ENCODE results near the gene SERPINA9. TPM values are rescaled to one million over a fixed set of nuclear protein-coding genes. Genes with fewer than 3 reads are reported as not detected.

SERPINA9 gene
- polyA plus RNA-seq, 1 donor (not counting 4 experiments of a cell fraction or from before 2014, with no cell fraction given): 0.05 TPM

GRCh38 chr14:94427016-94427613, 48.9 kb downstream of the SERPINA9 start:
- Histone ChIP-seq H3K36me3 (ENCODE audit: control insufficient read depth in 2 of 2, extremely low read depth in 1 of 2, insufficient read depth in 2 of 2, low read length in 2 of 2) (no peaks in the 10 kb centered on the region), H3K27me3 (ENCODE audit: control insufficient read depth, extremely low read depth, insufficient read depth, low read length) (no peaks in the 10 kb centered on the region), H3K4me3 (ENCODE audit: control insufficient read depth in 2 of 3, extremely low read depth in 1 of 3, insufficient read depth in 2 of 3, low read depth in 1 of 3, low read length in 3 of 3) (peak overlapping the region in 1 of 3 experiments; percentile 42), H4K20me1 (ENCODE audit: control insufficient read depth, extremely low read depth, insufficient read depth, low read length) (no peaks in the 10 kb centered on the region), H3K9ac (ENCODE audit: control insufficient read depth, extremely low read depth, insufficient read depth, low read length) (no peak overlapping the region), H3K9me3 (ENCODE audit: control insufficient read depth, low read depth, low read length) (no peaks in the 10 kb centered on the region), H3K27ac (ENCODE audit: control insufficient read depth, insufficient read depth, low read length) (no peak overlapping the region), H3K4me1 (ENCODE audit: control insufficient read depth, extremely low read depth, insufficient read depth, low read length) (peaks cover 10% of the 10 kb centered on the region), H3K4me2 (ENCODE audit: control insufficient read depth, extremely low read depth, insufficient read depth, low read depth, low read length) (peak overlapping the region; percentile 65), H3K79me2 (ENCODE audit: control insufficient read depth, insufficient read depth, low read length) (no peaks in the 10 kb centered on the region), H2AFZ (ENCODE audit: control insufficient read depth, low read length) (no peak overlapping the region), H3K9me1 (ENCODE audit: control insufficient read depth, extremely low read depth, insufficient read depth, low read length) (no peaks in the 10 kb centered on the region)
- TF ChIP-seq EZH2 (IDR thresholded peaks at IDR 0.05; ENCODE audit: low read length): no peak
- TF ChIP-seq CTCF (optimal IDR thresholded peaks at IDR 0.05 in 1 of 3, IDR thresholded peaks at IDR 0.05 in 1 of 3, conservative IDR thresholded peaks at IDR 0.05 in 1 of 3; ENCODE audit: extremely low read depth in 1 of 3, insufficient read depth in 2 of 3, low read length in 3 of 3): no peak
- FAIRE-seq: peak; percentile 61
- no peak for DNase-seq (ENCODE audit: low read depth, low spot score)
- dilution Hi-C loops (cut with MboI; ENCODE audit: extremely low pct_ligation_motif_present, low sequenced_read_pairs): no loop called here

GRCh38 chr14:94426526-94426925, 49.5 kb downstream of the SERPINA9 start:
- no peaks in the 10 kb centered on the region for H3K9me1 ChIP-seq (ENCODE audit: control insufficient read depth, extremely low read depth, insufficient read depth, low read length)
- FAIRE-seq (peak; percentile 92), DNase-seq (ENCODE audit: low read depth, low spot score) (no peak)
- no peaks in the 10 kb centered on the region for H4K20me1 ChIP-seq (ENCODE audit: control insufficient read depth, extremely low read depth, insufficient read depth, low read length)
- H3K27ac ChIP-seq (ENCODE audit: control insufficient read depth, insufficient read depth, low read length): no peak overlapping the region
- no peak overlapping the region for H3K9ac ChIP-seq (ENCODE audit: control insufficient read depth, extremely low read depth, insufficient read depth, low read length)
- peaks cover 10% of the 10 kb centered on the region for H3K4me1 ChIP-seq (ENCODE audit: control insufficient read depth, extremely low read depth, insufficient read depth, low read length)
- peak overlapping the region; percentile 65 for H3K4me2 ChIP-seq (ENCODE audit: control insufficient read depth, extremely low read depth, insufficient read depth, low read depth, low read length)
- no peaks in the 10 kb centered on the region for H3K36me3 ChIP-seq (ENCODE audit: control insufficient read depth in 2 of 2, extremely low read depth in 1 of 2, insufficient read depth in 2 of 2, low read length in 2 of 2)
- H3K79me2 ChIP-seq (ENCODE audit: control insufficient read depth, insufficient read depth, low read length): no peaks in the 10 kb centered on the region
- no peaks in the 10 kb centered on the region for H3K27me3 ChIP-seq (ENCODE audit: control insufficient read depth, extremely low read depth, insufficient read depth, low read length)
- no peaks in the 10 kb centered on the region for H3K9me3 ChIP-seq (ENCODE audit: control insufficient read depth, low read depth, low read length)
- H3K4me3 ChIP-seq (ENCODE audit: control insufficient read depth in 2 of 3, extremely low read depth in 1 of 3, insufficient read depth in 2 of 3, low read depth in 1 of 3, low read length in 3 of 3): peak overlapping the region in 1 of 3 experiments; percentile 42
- TF ChIP-seq CTCF (optimal IDR thresholded peaks at IDR 0.05 in 1 of 3, IDR thresholded peaks at IDR 0.05 in 1 of 3, conservative IDR thresholded peaks at IDR 0.05 in 1 of 3; ENCODE audit: extremely low read depth in 1 of 3, insufficient read depth in 2 of 3, low read length in 3 of 3) (no peak), EZH2 (IDR thresholded peaks at IDR 0.05; ENCODE audit: low read length) (no peak)
- dilution Hi-C loops (cut with MboI; ENCODE audit: extremely low pct_ligation_motif_present, low sequenced_read_pairs): no loop called here
- H2AFZ ChIP-seq (ENCODE audit: control insufficient read depth, low read length): no peak overlapping the region
